Measurements from ENCODE around the gene SQOR.

The SQOR gene

DNA sequence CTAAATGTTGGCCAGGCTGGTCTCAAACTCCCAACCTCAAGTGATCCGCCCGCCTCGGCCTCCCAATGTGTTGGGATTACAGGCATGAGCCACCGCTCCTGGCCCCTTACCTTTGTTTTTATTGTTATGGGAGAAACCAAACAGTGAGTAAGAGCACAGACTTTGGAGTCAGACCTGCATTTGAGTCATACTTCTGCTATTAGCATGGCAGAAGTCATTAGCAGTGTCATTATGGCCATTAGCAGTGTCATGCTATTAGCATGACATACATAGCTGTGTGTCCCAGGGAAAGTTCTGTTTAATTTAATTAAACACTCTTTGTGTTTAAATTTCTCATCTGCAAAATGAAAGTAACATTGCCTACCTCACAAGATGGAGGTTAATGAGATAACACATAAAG, 54.8 kb downstream of the SQOR start:
- DNase-seq (ENCODE audit: insufficient read length, low spot score) (no peak), FAIRE-seq (no peak)
- TF ChIP-seq, protein P1, sequence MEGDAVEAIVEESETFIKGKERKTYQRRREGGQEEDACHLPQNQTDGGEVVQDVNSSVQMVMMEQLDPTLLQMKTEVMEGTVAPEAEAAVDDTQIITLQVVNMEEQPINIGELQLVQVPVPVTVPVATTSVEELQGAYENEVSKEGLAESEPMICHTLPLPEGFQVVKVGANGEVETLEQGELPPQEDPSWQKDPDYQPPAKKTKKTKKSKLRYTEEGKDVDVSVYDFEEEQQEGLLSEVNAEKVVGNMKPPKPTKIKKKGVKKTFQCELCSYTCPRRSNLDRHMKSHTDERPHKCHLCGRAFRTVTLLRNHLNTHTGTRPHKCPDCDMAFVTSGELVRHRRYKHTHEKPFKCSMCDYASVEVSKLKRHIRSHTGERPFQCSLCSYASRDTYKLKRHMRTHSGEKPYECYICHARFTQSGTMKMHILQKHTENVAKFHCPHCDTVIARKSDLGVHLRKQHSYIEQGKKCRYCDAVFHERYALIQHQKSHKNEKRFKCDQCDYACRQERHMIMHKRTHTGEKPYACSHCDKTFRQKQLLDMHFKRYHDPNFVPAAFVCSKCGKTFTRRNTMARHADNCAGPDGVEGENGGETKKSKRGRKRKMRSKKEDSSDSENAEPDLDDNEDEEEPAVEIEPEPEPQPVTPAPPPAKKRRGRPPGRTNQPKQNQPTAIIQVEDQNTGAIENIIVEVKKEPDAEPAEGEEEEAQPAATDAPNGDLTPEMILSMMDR (IDR thresholded peaks at IDR 0.05; ENCODE audit: insufficient read depth, missing control alignments) = no peak

DNA sequence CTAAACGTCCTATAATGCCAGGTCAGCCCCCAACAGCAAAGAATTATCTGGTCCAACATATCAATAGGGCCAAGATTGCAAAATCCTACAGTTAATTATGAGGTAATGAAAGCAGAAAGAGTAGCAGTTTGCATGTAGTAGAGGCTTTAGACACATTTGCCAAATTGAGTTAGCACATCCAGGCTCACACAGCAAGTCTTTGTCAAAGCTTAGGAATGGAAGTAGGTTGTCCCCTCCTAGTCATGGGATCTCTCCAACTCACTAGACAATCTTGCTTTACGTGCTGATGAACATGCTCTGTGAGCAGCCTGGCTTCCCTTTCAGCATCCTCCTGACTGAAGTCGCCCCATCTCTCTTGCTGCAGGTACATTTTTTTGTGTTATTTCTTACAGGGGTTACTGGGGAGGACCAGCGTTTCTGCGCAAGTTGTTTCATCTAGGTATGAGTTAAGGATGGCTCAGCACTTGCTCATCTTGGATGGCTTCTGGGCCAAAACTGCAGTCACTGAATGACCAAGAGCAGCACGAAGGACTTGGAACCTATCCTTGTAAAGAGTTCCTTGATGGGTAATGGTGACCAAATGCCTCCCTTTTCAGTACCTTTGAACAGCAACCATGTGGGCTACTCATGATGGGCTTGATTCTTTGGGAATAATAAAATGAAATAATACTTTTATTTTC, 55.9 kb downstream of the SQOR start:
- DNase-seq (ENCODE audit: insufficient read length, low spot score) (no peak), FAIRE-seq (no peak)
- TF ChIP-seq, protein P1 (IDR thresholded peaks at IDR 0.05; ENCODE audit: insufficient read depth, missing control alignments) = no peak

DNA sequence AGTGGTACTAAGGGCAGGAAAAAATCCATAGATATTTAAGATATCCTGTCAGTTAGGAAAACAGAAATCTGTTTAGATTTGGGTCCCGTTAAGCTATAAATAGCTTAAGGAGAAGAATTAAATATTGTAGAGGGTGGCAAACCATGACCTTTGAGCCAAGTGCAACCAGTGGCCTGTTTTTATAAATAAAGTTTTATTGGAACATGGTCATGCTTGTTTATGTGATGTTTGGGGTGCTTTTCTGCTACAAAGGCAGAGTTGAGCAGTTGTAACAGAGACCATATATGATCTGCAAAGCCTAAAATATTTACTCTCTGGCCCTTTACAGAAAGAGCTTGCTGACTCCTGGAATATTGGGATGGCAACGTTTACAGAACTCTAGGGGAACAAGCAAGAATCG, 66.3 kb downstream of the SQOR start:
- TF ChIP-seq, protein P1 (IDR thresholded peaks at IDR 0.05; ENCODE audit: insufficient read depth, missing control alignments) = no peak
- FAIRE-seq (no peak), DNase-seq (ENCODE audit: insufficient read length, low spot score) (no peak)

DNA sequence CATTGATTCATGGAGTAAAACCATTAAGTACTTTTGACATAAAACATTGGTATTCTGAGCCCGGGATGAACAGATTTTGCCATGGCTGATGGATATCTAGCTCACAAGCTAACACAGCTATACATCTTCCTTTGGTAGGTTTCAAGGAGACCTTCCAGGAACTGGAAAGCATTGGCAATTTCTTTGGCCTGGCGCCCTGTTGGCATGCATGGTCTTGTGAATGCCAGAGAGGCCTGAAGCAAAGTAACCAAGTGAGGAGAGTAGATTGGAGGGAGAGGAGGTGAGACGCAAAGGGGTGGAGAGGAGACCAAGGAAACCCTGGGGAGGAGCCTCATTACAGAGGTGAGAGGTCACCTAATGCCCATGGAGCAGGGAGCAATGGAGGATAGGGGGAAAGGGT, 67.2 kb downstream of the SQOR start:
- TF ChIP-seq, protein P1 (IDR thresholded peaks at IDR 0.05; ENCODE audit: insufficient read depth, missing control alignments) = no peak
- DNase-seq (ENCODE audit: insufficient read length, low spot score) (no peak), FAIRE-seq (no peak)

DNA sequence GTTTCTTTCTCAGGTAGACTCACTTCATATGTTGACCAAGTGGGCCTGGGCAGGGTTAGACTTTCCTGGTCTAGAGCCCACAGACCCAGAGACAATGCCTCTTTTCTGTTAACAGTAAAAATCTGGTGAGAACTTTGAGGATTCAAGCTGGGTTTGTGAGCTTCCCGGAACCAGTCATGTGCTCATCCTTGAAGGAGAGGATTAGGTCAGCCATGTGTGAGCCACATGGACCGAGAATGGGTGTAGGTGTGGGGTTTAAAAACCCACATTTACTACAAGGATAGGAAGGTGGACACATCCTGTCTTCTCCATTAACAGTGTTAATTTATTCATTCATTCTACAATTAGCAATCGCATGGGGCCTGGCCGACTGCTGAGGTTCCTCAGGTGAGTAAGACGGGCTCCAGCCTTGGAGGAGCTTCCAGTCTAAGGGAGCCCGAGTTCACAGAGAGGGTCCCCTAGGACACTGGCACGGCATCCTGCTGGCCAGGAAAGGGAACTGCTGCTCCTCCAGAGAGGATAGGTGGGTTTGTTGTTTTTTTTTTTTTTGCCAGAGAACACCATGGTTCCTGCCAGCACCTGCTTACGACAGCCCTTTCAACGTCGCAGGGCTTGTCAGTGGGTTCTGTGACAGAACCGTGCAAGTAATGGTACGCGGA, 69.0 kb downstream of the SQOR start:
- DNase-seq (ENCODE audit: insufficient read length, low spot score) (no peak), FAIRE-seq (no peak)
- TF ChIP-seq, protein P1 (IDR thresholded peaks at IDR 0.05; ENCODE audit: insufficient read depth, missing control alignments) = no peak

DNA sequence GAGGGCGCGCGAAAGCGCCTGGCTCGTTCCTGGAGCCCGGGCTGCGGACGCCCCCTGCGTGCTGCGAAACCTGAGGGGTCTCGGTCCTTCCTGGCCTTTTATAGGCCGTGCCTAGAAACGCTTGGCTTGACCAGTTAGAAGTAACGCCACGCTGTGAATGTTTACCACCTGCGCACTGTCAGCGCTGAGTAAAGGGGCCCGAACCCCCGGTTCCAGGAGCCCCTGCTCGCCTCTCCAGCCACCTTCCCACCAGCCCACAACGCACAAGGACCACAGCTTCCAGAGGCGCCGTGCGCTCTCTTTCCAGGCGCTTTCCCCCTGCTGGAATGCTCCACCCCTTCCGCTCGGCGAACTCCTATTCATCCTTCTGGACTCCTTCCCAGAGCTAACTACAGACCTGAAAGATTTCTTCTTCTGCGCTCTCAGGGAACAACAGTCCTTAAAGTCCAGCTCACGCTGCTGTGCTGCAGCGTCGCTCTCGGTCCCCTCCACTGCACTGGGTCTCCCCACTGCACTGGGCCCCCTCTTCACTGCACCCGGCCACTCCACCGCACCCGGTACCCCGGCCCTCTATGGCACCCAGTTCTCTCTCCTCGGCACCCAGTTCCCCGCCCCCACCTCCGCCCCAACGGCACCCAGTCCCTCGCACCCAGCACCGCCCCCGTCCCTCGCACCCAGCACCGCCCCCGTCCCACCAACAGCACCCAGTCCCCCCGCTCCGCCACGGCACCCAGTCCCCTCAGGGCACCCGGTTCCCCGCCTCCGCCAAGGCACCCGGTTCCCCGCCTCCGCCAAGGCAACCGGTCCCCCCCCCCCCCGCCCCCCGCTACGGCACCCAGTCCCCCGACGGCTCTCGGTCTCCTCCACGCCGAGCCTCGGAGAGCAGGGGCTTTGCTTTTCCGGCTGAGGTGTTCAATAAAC, 69.8 kb downstream of the SQOR start:
- FAIRE-seq (no peak), DNase-seq (ENCODE audit: insufficient read length, low spot score) (no peak)
- TF ChIP-seq, protein P1 (IDR thresholded peaks at IDR 0.05; ENCODE audit: insufficient read depth, missing control alignments) = no peak
